ENCODE results near the gene DMRTC2. TPM values are rescaled to one million over a fixed set of nuclear protein-coding genes. Genes with fewer than 3 reads are reported as not detected.

DMRTC2 gene
- total RNA-seq, 1 donor from 2014 or later = not detected

DNA sequence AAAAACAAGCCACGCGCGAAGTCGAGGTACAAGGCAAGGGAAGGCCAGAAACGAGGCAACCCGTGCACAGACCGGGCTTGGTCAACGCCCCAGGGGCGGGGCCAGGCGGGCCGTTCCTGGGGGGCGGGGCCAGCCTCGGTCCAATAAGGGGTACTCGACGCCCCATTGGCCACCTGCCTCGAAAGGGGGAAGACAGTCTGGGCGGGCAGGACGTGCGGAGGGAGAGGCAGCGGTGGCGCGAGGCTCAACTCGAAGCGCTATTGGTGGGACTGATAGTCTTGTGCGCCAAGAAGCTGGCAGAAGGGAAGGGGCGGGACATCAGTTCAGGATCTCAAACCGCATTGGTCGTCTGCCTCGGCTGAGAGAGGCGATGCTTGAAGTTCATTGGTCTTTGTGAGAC, 241 bp upstream of the DMRTC2 start, which contains the start of gene LYPD4:
LYPD4 (minus strand) TSS at position 83 of the 400 bp plus-strand sequence. CDS start 5,398 bp downstream, outside the sequence.
- no peak for DNase-seq

DNA sequence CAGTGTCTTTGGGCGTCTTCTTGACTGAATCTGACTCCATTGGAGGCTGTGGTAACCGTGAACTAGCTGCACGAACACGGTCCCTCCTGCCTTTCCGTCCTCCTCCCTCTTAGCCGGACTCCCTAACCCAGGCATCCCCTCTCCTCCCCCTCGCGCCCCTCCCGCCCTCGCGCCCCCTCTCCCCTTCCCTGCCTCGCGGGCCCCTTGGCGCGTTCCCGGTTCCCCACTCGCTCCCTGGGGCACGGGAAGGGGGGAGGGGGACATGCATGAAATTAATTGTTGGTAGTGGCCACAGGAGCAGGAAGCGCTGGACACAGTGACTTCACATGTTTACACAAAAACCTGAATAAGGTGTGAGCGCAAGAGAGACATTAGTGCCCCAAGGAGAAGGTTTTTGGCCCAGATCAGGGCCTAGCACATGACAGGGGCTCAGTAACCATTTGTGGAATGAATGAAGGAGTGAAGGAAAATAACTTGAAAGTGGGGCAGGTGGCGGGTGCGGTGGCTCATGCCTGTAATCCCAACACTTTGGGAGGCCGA, 279 bp downstream of the DMRTC2 start:
- Mint-ChIP-seq H3K36me3 (ENCODE audit: unreplicated experiment) (peaks cover 8% of the 10 kb centered on the region), H3K27ac (ENCODE audit: unreplicated experiment) (no peak overlapping the region), H3K27me3 (ENCODE audit: unreplicated experiment) (peaks cover 6% of the 10 kb centered on the region), H3K4me1 (ENCODE audit: low read depth, unreplicated experiment) (peaks cover under 1% of the 10 kb centered on the region), H3K9me3 (ENCODE audit: unreplicated experiment) (peaks cover 3% of the 10 kb centered on the region), H3K4me3 (ENCODE audit: unreplicated experiment) (no peak overlapping the region)
- no peak for DNase-seq
- TF ChIP-seq CTCF (IDR thresholded peaks at IDR 0.05; ENCODE audit: partially characterized antibody, unreplicated experiment) = no peak

More for the DNA sequence above, 241 bp upstream of the DMRTC2 start, which contains the start of gene LYPD4:
- Mint-ChIP-seq H3K4me1 (ENCODE audit: low read depth, unreplicated experiment) (no peaks in the 10 kb centered on the region), H3K36me3 (ENCODE audit: unreplicated experiment) (peaks cover 8% of the 10 kb centered on the region), H3K9me3 (ENCODE audit: unreplicated experiment) (peaks cover 3% of the 10 kb centered on the region), H3K27me3 (ENCODE audit: unreplicated experiment) (peaks cover 6% of the 10 kb centered on the region), H3K4me3 (ENCODE audit: unreplicated experiment) (no peak within 1 kb of the TSS), H3K27ac (ENCODE audit: unreplicated experiment) (peak within 1 kb of the TSS; percentile 45)
- TF ChIP-seq CTCF (IDR thresholded peaks at IDR 0.05; ENCODE audit: partially characterized antibody, unreplicated experiment) = no peak

GRCh38 chr19:41847351-41848105, 2.7 kb downstream of the DMRTC2 start:
- Mint-ChIP-seq H3K4me1 (ENCODE audit: low read depth, unreplicated experiment) (peaks cover 12% of the 10 kb centered on the region), H3K36me3 (ENCODE audit: unreplicated experiment) (peaks cover 8% of the 10 kb centered on the region), H3K9me3 (ENCODE audit: unreplicated experiment) (peaks cover 3% of the 10 kb centered on the region), H3K4me3 (ENCODE audit: unreplicated experiment) (no peak overlapping the region), H3K27me3 (ENCODE audit: unreplicated experiment) (peaks cover 6% of the 10 kb centered on the region), H3K27ac (ENCODE audit: unreplicated experiment) (no peak overlapping the region)
- no peak for DNase-seq
- TF ChIP-seq CTCF (IDR thresholded peaks at IDR 0.05; ENCODE audit: partially characterized antibody, unreplicated experiment) = no peak

GRCh38 chr19:41848666-41849065, 3.8 kb downstream of the DMRTC2 start:
- Mint-ChIP-seq H3K4me3 (ENCODE audit: unreplicated experiment) (no peak overlapping the region), H3K9me3 (ENCODE audit: unreplicated experiment) (peaks cover 3% of the 10 kb centered on the region), H3K27me3 (ENCODE audit: unreplicated experiment) (peaks cover 6% of the 10 kb centered on the region), H3K27ac (ENCODE audit: unreplicated experiment) (no peak overlapping the region), H3K4me1 (ENCODE audit: low read depth, unreplicated experiment) (peaks cover 12% of the 10 kb centered on the region), H3K36me3 (ENCODE audit: unreplicated experiment) (peaks cover 8% of the 10 kb centered on the region)
- DNase-seq = no peak
- TF ChIP-seq CTCF (IDR thresholded peaks at IDR 0.05; ENCODE audit: partially characterized antibody, unreplicated experiment) = no peak

DNA sequence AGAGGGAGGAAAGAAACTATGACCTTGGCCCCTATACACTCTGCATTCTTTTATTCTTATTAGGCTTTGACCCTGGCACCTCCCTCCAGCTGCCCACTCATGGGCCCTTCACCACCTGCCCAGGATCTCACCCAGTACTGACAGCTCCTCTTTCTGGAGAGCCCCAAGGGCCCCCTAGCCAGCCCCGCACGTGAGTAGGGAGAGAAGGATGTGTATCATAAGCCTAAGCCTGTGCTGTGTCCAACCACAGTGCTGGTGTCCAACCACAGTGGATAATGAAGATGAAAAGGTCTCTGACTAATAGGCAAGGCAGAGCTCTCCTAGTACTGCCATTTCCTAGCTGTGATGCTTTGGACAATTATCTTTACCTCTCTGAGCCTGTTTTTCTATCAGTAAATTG, 4.2 kb downstream of the DMRTC2 start:
- TF ChIP-seq CTCF (IDR thresholded peaks at IDR 0.05; ENCODE audit: partially characterized antibody, unreplicated experiment) = no peak
- peaks cover 1% of the 10 kb centered on the region for H3K9me3 Mint-ChIP-seq (ENCODE audit: unreplicated experiment)
- peaks cover 4% of the 10 kb centered on the region for H3K36me3 Mint-ChIP-seq (ENCODE audit: unreplicated experiment)
- no peak overlapping the region for H3K4me3 Mint-ChIP-seq (ENCODE audit: unreplicated experiment)
- peaks cover 12% of the 10 kb centered on the region for H3K4me1 Mint-ChIP-seq (ENCODE audit: low read depth, unreplicated experiment)
- H3K27me3 Mint-ChIP-seq (ENCODE audit: unreplicated experiment) = peaks cover 4% of the 10 kb centered on the region
- no peak overlapping the region for H3K27ac Mint-ChIP-seq (ENCODE audit: unreplicated experiment)
- no peak for DNase-seq

Data from glutamatergic neuron (in vitro differentiated cells).